Neural progenitor cell (in vitro differentiated cells): ENCODE data around the gene KRTAP3-2.

ENCODE experiments used
- CTCF ChIP-seq: fragments of 200-600 bp; sonication (generic); IDR thresholded peaks from 2 replicates; pipeline ENCODE4 v1.5.1; 2017; ENCODE audit warnings: antibody characterized with exemption, mild to moderate bottlenecking
- EZH2 ChIP-seq: fragments of 200-600 bp; sonication (generic); IDR thresholded peaks from 2 replicates; pipeline ENCODE4 v1.6.1; 2017; ENCODE audit warnings: antibody characterized with exemption, mild to moderate bottlenecking, moderate library complexity

GRCh38 chr17:41026715-41027471, 27.2 kb upstream of the KRTAP3-2 start, which contains the start of gene KRTAP1-5:
- no peak for TF ChIP-seq EZH2
- TF ChIP-seq CTCF, result no peak
